ENCODE data around the gene TTC23. TPM values are rescaled to one million over a fixed set of nuclear protein-coding genes. Genes with fewer than 3 reads are reported as not detected.
"Not testable (repeated sequence)": the region's sequence is repeated elsewhere in the genome, so short reads cannot be mapped to it uniquely, and the experiment has no call there.

The TTC23 gene
- polyA plus RNA-seq, 2 donors: 7.2 to 8.4 TPM

- Histone ChIP-seq H3K4me1 (ENCODE audit: control insufficient read depth in 2 of 2, insufficient read depth in 2 of 2, low read length in 1 of 2) (no peaks in the 10 kb centered on the region), H3K4me3 (ENCODE audit: low read depth in 1 of 2, low read length in 2 of 2) (no peak overlapping the region), H3K9me3 (ENCODE audit: control insufficient read depth in 2 of 2, insufficient read depth in 1 of 2, low read depth in 1 of 2, low read length in 1 of 2) (no peaks in the 10 kb centered on the region), H3K36me3 (ENCODE audit: control insufficient read depth in 2 of 2, insufficient read depth in 2 of 2, low read length in 1 of 2) (no peaks in the 10 kb centered on the region), H3K27me3 (ENCODE audit: control insufficient read depth in 1 of 2, insufficient read depth in 2 of 2, low read length in 2 of 2) (no peaks in the 10 kb centered on the region), H3K27ac (ENCODE audit: low read depth in 2 of 2, low read length in 1 of 2) (peak overlapping the region in 1 of 2 donors; percentile 61)
- WGBS, 2 donors: 75 to 80% methylated on average over 4 of the region's 4 CpGs
These were observed 37.5 kb downstream of the TTC23 start for GRCh38 chr15:99211926-99212325.

- H3K4me1 ChIP-seq (ENCODE audit: control insufficient read depth in 2 of 2, insufficient read depth in 2 of 2, low read length in 1 of 2): no peaks in the 10 kb centered on the region
- no peak overlapping the region for H3K27ac ChIP-seq (ENCODE audit: low read depth in 2 of 2, low read length in 1 of 2)
- no peaks in the 10 kb centered on the region for H3K27me3 ChIP-seq (ENCODE audit: control insufficient read depth in 1 of 2, insufficient read depth in 2 of 2, low read length in 2 of 2)
- H3K36me3 ChIP-seq (ENCODE audit: control insufficient read depth in 2 of 2, insufficient read depth in 2 of 2, low read length in 1 of 2): no peaks in the 10 kb centered on the region
- H3K9me3 ChIP-seq (ENCODE audit: control insufficient read depth in 2 of 2, insufficient read depth in 1 of 2, low read depth in 1 of 2, low read length in 1 of 2): no peaks in the 10 kb centered on the region
- no peak overlapping the region for H3K4me3 ChIP-seq (ENCODE audit: low read depth in 1 of 2, low read length in 2 of 2)
These were observed 39.0 kb downstream of the TTC23 start for GRCh38 chr15:99210334-99210733.

DNA sequence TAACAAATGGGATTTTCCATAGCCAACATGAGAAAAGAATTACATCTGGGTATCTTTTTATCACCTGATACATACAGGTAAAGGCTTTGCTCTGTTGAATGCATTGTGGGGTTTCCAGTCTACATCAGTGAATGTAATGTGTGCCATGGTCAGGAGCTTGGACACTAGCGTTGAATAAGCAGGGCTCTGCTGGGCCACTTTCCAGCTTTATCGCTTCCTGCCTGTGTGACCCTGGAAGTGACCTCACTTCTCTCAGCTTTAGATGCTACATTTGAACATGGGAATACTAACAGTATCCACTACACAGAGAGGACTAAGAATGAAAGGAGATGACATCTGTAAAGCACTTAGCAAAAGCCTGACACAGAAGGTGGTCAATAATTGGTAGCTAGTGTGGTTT, 40.1 kb downstream of the TTC23 start:
- WGBS, 2 donors: 81 to 88% methylated on average over 2 of the region's 2 CpGs
- H3K27ac ChIP-seq (ENCODE audit: low read depth in 2 of 2, low read length in 1 of 2): no peak overlapping the region

DNA sequence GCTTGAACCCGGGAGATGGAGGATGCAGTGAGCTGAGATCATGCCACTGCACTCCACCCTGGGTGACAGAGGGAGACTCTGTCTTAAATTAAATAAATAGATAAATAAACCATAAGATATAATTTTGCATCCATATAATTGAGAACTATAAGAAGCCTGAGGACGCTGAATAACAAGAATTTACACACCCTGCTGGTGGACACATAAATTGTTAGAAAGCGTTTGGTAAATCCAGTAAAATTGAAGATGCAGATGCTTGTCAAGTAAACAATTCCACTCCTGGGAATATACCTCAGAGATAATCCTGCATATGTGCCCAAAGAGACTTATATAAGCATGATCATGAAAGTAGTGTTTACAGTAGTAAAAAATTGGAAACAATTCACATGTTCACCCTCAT, 41.7 kb downstream of the TTC23 start:
- Histone ChIP-seq H3K4me3 (ENCODE audit: low read depth in 1 of 2, low read length in 2 of 2) (no peak overlapping the region), H3K27ac (ENCODE audit: low read depth in 2 of 2, low read length in 1 of 2) (no peak overlapping the region), H3K9me3 (ENCODE audit: control insufficient read depth in 2 of 2, insufficient read depth in 1 of 2, low read depth in 1 of 2, low read length in 1 of 2) (no peaks in the 10 kb centered on the region), H3K27me3 (ENCODE audit: control insufficient read depth in 1 of 2, insufficient read depth in 2 of 2, low read length in 2 of 2) (no peaks in the 10 kb centered on the region), H3K4me1 (ENCODE audit: control insufficient read depth in 2 of 2, insufficient read depth in 2 of 2, low read length in 1 of 2) (no peaks in the 10 kb centered on the region), H3K36me3 (ENCODE audit: control insufficient read depth in 2 of 2, insufficient read depth in 2 of 2, low read length in 1 of 2) (no peaks in the 10 kb centered on the region)
- 89 to 90% methylated on average over 3 of the region's 3 CpGs for WGBS, 2 donors

More for the DNA sequence above, 40.1 kb downstream of the TTC23 start:
- no peaks in the 10 kb centered on the region for H3K9me3 ChIP-seq (ENCODE audit: control insufficient read depth in 2 of 2, insufficient read depth in 1 of 2, low read depth in 1 of 2, low read length in 1 of 2)
- no peaks in the 10 kb centered on the region for H3K36me3 ChIP-seq (ENCODE audit: control insufficient read depth in 2 of 2, insufficient read depth in 2 of 2, low read length in 1 of 2)
- no peaks in the 10 kb centered on the region for H3K27me3 ChIP-seq (ENCODE audit: control insufficient read depth in 1 of 2, insufficient read depth in 2 of 2, low read length in 2 of 2)
- H3K4me3 ChIP-seq (ENCODE audit: low read depth in 1 of 2, low read length in 2 of 2): no peak overlapping the region
- no peaks in the 10 kb centered on the region for H3K4me1 ChIP-seq (ENCODE audit: control insufficient read depth in 2 of 2, insufficient read depth in 2 of 2, low read length in 1 of 2)

DNA sequence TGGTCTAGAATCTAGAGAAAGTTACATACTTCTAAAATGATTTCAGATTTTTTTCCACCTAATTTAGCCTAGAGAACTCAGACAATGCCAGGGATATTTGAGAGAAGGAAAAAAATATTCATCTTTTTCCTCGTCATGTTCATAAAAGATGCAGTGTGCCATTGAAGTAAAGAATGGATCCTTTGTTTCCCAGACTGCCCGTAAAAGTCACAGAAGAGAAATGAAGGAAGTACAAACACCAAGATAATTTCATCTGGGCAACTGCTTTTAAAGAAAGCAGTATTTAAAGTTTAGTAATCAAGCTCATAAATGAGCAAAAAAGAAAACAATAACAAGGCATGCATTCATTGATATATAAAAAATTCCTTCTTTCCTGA, 47.2 kb downstream of the TTC23 start:
- 44 to 63% methylated on average over 2 of the region's 2 CpGs for WGBS, 2 donors
- Histone ChIP-seq H3K36me3 (ENCODE audit: control insufficient read depth in 2 of 2, insufficient read depth in 2 of 2, low read length in 1 of 2) (peaks cover 2 to 4% of the 10 kb centered on the region in 2 donors), H3K9me3 (ENCODE audit: control insufficient read depth in 2 of 2, insufficient read depth in 1 of 2, low read depth in 1 of 2, low read length in 1 of 2) (no peaks in the 10 kb centered on the region), H3K4me1 (ENCODE audit: control insufficient read depth in 2 of 2, insufficient read depth in 2 of 2, low read length in 1 of 2) (no peaks in the 10 kb centered on the region), H3K27ac (ENCODE audit: low read depth in 2 of 2, low read length in 1 of 2) (no peak overlapping the region), H3K4me3 (ENCODE audit: low read depth in 1 of 2, low read length in 2 of 2) (no peak overlapping the region), H3K27me3 (ENCODE audit: control insufficient read depth in 1 of 2, insufficient read depth in 2 of 2, low read length in 2 of 2) (no peaks in the 10 kb centered on the region)

GRCh38 chr15:99201408-99202175, 47.8 kb downstream of the TTC23 start:
- H3K27ac ChIP-seq (ENCODE audit: low read depth in 2 of 2, low read length in 1 of 2): no peak overlapping the region
- WGBS, 2 donors: 77 to 79% methylated on average over 6 of the region's 6 CpGs

GRCh38 chr15:99197856-99198255, 51.5 kb downstream of the TTC23 start:
- Histone ChIP-seq H3K36me3 (ENCODE audit: control insufficient read depth in 2 of 2, insufficient read depth in 2 of 2, low read length in 1 of 2) (peaks cover 2 to 6% of the 10 kb centered on the region in 2 donors), H3K4me1 (ENCODE audit: control insufficient read depth in 2 of 2, insufficient read depth in 2 of 2, low read length in 1 of 2) (no peaks in the 10 kb centered on the region), H3K4me3 (ENCODE audit: low read depth in 1 of 2, low read length in 2 of 2) (no peak overlapping the region), H3K9me3 (ENCODE audit: control insufficient read depth in 2 of 2, insufficient read depth in 1 of 2, low read depth in 1 of 2, low read length in 1 of 2) (no peaks in the 10 kb centered on the region), H3K27ac (ENCODE audit: low read depth in 2 of 2, low read length in 1 of 2) (no peak overlapping the region), H3K27me3 (ENCODE audit: control insufficient read depth in 1 of 2, insufficient read depth in 2 of 2, low read length in 2 of 2) (no peaks in the 10 kb centered on the region)
- 86 to 88% methylated on average over 3 of the region's 3 CpGs for WGBS, 2 donors

More at GRCh38 chr15:99201408-99202175, 47.8 kb downstream of the TTC23 start:
- no peaks in the 10 kb centered on the region for H3K9me3 ChIP-seq (ENCODE audit: control insufficient read depth in 2 of 2, insufficient read depth in 1 of 2, low read depth in 1 of 2, low read length in 1 of 2)
- H3K27me3 ChIP-seq (ENCODE audit: control insufficient read depth in 1 of 2, insufficient read depth in 2 of 2, low read length in 2 of 2): no peaks in the 10 kb centered on the region
- H3K36me3 ChIP-seq (ENCODE audit: control insufficient read depth in 2 of 2, insufficient read depth in 2 of 2, low read length in 1 of 2): peaks cover 2 to 4% of the 10 kb centered on the region in 2 donors
- H3K4me1 ChIP-seq (ENCODE audit: control insufficient read depth in 2 of 2, insufficient read depth in 2 of 2, low read length in 1 of 2): no peaks in the 10 kb centered on the region
- no peak overlapping the region for H3K4me3 ChIP-seq (ENCODE audit: low read depth in 1 of 2, low read length in 2 of 2)

- whole genome bisulfite sequencing, 2 donors: 93 to 100% methylated on average over 1 of the region's 1 CpG
- H3K9me3 ChIP-seq (ENCODE audit: control insufficient read depth in 2 of 2, insufficient read depth in 1 of 2, low read depth in 1 of 2, low read length in 1 of 2); H3K27ac ChIP-seq (ENCODE audit: low read depth in 2 of 2, low read length in 1 of 2); H3K4me1 ChIP-seq (ENCODE audit: control insufficient read depth in 2 of 2, insufficient read depth in 2 of 2, low read length in 1 of 2); H3K4me3 ChIP-seq (ENCODE audit: low read depth in 1 of 2, low read length in 2 of 2); H3K36me3 ChIP-seq (ENCODE audit: control insufficient read depth in 2 of 2, insufficient read depth in 2 of 2, low read length in 1 of 2); H3K27me3 ChIP-seq (ENCODE audit: control insufficient read depth in 1 of 2, insufficient read depth in 2 of 2, low read length in 2 of 2): not testable (repeated sequence)
These were observed 57.2 kb downstream of the TTC23 start for GRCh38 chr15:99192181-99192580.

- Histone ChIP-seq H3K4me3 (ENCODE audit: low read depth in 1 of 2, low read length in 2 of 2) (no peak overlapping the region), H3K4me1 (ENCODE audit: control insufficient read depth in 2 of 2, insufficient read depth in 2 of 2, low read length in 1 of 2) (no peaks in the 10 kb centered on the region), H3K27me3 (ENCODE audit: control insufficient read depth in 1 of 2, insufficient read depth in 2 of 2, low read length in 2 of 2) (no peaks in the 10 kb centered on the region), H3K9me3 (ENCODE audit: control insufficient read depth in 2 of 2, insufficient read depth in 1 of 2, low read depth in 1 of 2, low read length in 1 of 2) (no peaks in the 10 kb centered on the region), H3K36me3 (ENCODE audit: control insufficient read depth in 2 of 2, insufficient read depth in 2 of 2, low read length in 1 of 2) (no peaks in the 10 kb centered on the region), H3K27ac (ENCODE audit: low read depth in 2 of 2, low read length in 1 of 2) (no peak overlapping the region)
These were observed 61.4 kb downstream of the TTC23 start for GRCh38 chr15:99187936-99188335.

- H3K27ac ChIP-seq (ENCODE audit: low read depth in 2 of 2, low read length in 1 of 2): no peak overlapping the region
- H3K36me3 ChIP-seq (ENCODE audit: control insufficient read depth in 2 of 2, insufficient read depth in 2 of 2, low read length in 1 of 2): no peaks in the 10 kb centered on the region
- no peaks in the 10 kb centered on the region for H3K27me3 ChIP-seq (ENCODE audit: control insufficient read depth in 1 of 2, insufficient read depth in 2 of 2, low read length in 2 of 2)
- 64 to 69% methylated on average over 4 of the region's 4 CpGs for WGBS, 2 donors
- peaks cover 0 to 2% of the 10 kb centered on the region in 2 donors for H3K4me1 ChIP-seq (ENCODE audit: control insufficient read depth in 2 of 2, insufficient read depth in 2 of 2, low read length in 1 of 2)
- no peak overlapping the region for H3K4me3 ChIP-seq (ENCODE audit: low read depth in 1 of 2, low read length in 2 of 2)
- no peaks in the 10 kb centered on the region for H3K9me3 ChIP-seq (ENCODE audit: control insufficient read depth in 2 of 2, insufficient read depth in 1 of 2, low read depth in 1 of 2, low read length in 1 of 2)
These were observed 63.8 kb downstream of the TTC23 start for GRCh38 chr15:99185414-99186130.
